OCI-LY3 (cell line): Measurements from ENCODE around the gene DAND5.

Source experiments
- CTCF ChIP-seq: fragments of 200-600, 300-600 bp; sonication (generic); IDR thresholded peaks from 2 replicates; pipeline ENCODE4 v1.5.1; 2014; ENCODE audit warnings: antibody characterized with exemption, low read length, low read depth
- EZH2phosphoT487 ChIP-seq: fragments of 200-600 bp; shearing (Covaris generic); IDR thresholded peaks from 2 replicates; pipeline ENCODE4 v1.6.1; 2018; ENCODE audit warnings: antibody characterized with exemption, mixed run types, low read depth

DNA sequence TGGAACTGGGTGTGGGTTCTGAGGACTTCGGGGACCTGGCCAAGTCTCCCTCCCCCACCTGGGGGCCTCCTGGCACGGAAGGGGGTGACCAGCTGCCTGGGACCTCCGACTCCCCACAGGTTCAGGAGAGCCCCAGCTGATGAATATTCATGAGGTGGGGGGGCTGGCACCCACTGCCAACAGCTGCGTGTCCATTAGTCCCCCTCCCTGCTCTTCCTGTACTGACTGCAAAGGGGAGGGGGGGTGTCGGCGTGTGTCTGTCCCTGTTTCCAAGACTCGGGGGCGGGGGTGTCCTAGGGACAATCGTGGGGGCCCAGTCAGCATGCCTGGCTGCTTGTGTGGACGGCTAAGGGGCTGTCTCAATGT, 15.3 kb downstream of the DAND5 start:
- no peak for TF ChIP-seq CTCF
- TF ChIP-seq EZH2phosphoT487: no peak
